Measurements from ENCODE around the gene ATL3.

Gene ATL3

GRCh38 chr11:63711838-63712237 lies 40.7 kb upstream of the ATL3 start:
- DNase-seq (ENCODE audit: low spot score) = no peak
- in situ Hi-C loops (cut with MboI; ENCODE audit: low pct_unique_long_range_greater_than_20kb, low sequenced_read_pairs, unreplicated experiment) = no loop called here
- no peak for TF ChIP-seq CTCF (IDR thresholded peaks at IDR 0.05; ENCODE audit: extremely low read depth, insufficient read depth, missing control alignments)

- in situ Hi-C loops (cut with MboI; ENCODE audit: low pct_unique_long_range_greater_than_20kb, low sequenced_read_pairs, unreplicated experiment) = no loop called here
- TF ChIP-seq CTCF (IDR thresholded peaks at IDR 0.05; ENCODE audit: extremely low read depth, insufficient read depth, missing control alignments) = no peak
- DNase-seq (ENCODE audit: low spot score) = no peak
Observed at GRCh38 chr11:63710476-63711217, 39.5 kb upstream of the ATL3 start.

- in situ Hi-C loops (cut with MboI; ENCODE audit: low pct_unique_long_range_greater_than_20kb, low sequenced_read_pairs, unreplicated experiment) = no loop called here
- no peak for DNase-seq (ENCODE audit: low spot score)
- no peak for TF ChIP-seq CTCF (IDR thresholded peaks at IDR 0.05; ENCODE audit: extremely low read depth, insufficient read depth, missing control alignments)
Observed at GRCh38 chr11:63709336-63709884, 38.2 kb upstream of the ATL3 start.

- DNase-seq (ENCODE audit: low spot score) = no peak
- in situ Hi-C loops (cut with MboI; ENCODE audit: low pct_unique_long_range_greater_than_20kb, low sequenced_read_pairs, unreplicated experiment) = no loop called here
- no peak for TF ChIP-seq CTCF (IDR thresholded peaks at IDR 0.05; ENCODE audit: extremely low read depth, insufficient read depth, missing control alignments)
Observed at GRCh38 chr11:63708764-63709163, 37.6 kb upstream of the ATL3 start.

- in situ Hi-C loops (cut with MboI; ENCODE audit: low pct_unique_long_range_greater_than_20kb, low sequenced_read_pairs, unreplicated experiment) = no loop called here
- TF ChIP-seq CTCF (IDR thresholded peaks at IDR 0.05; ENCODE audit: extremely low read depth, insufficient read depth, missing control alignments) = no peak
- DNase-seq (ENCODE audit: low spot score) = no peak
Observed at GRCh38 chr11:63705526-63705925, 34.4 kb upstream of the ATL3 start.

GRCh38 chr11:63699896-63700295 lies 28.7 kb upstream of the ATL3 start:
- no peak for TF ChIP-seq CTCF (IDR thresholded peaks at IDR 0.05; ENCODE audit: extremely low read depth, insufficient read depth, missing control alignments)
- no peak for DNase-seq (ENCODE audit: low spot score)
- in situ Hi-C loops (cut with MboI; ENCODE audit: low pct_unique_long_range_greater_than_20kb, low sequenced_read_pairs, unreplicated experiment) = no loop called here

Data from GM13977 (cell line).